HG03060 (cell line): Measurements from ENCODE around the gene NEDD4L.

Experiments used
- ATAC-seq: cut with Tn5 transposase; IDR thresholded peaks from one replicate; pipeline ENCODE4 v1.9.1; 2021; ENCODE audit warnings: low read depth, moderate number of reproducible peaks; ENCODE audit not compliant: unreplicated experiment

NEDD4L gene

DNA sequence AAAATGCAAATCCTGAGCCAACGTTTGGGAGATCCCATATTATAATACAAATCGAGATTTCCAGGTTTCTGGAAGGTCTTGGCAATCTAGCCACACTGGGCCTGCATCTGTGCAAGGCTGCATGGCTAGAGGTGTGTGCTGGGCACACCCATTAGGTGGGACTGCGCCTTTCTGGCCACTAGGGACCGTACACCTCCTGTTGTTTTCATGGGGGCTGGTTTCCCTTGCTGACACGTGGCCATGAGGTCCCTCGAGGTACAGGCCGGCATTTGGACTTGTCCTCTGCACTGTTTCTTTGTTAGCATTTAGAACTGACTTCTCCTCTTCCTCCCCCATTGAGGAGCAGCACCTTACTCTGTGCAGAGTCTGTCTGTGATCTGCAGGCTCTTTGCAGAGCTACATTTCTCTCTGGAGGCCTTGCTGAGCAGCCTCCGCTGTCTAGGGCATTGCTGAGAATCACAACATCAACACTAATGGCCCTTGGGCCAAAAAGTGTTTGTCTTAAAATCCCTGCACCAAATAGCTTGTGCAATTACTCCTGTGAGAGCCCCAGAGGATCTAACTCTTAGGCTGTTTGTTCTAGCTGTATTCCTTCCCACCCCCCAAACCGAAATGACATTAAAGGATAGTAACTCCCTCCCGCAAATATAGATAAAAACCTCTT, 131.2 kb downstream of the NEDD4L start:
- no peak for ATAC-seq

- no peak for ATAC-seq
These were observed 131.8 kb downstream of the NEDD4L start for GRCh38 chr18:58175786-58176176.

DNA sequence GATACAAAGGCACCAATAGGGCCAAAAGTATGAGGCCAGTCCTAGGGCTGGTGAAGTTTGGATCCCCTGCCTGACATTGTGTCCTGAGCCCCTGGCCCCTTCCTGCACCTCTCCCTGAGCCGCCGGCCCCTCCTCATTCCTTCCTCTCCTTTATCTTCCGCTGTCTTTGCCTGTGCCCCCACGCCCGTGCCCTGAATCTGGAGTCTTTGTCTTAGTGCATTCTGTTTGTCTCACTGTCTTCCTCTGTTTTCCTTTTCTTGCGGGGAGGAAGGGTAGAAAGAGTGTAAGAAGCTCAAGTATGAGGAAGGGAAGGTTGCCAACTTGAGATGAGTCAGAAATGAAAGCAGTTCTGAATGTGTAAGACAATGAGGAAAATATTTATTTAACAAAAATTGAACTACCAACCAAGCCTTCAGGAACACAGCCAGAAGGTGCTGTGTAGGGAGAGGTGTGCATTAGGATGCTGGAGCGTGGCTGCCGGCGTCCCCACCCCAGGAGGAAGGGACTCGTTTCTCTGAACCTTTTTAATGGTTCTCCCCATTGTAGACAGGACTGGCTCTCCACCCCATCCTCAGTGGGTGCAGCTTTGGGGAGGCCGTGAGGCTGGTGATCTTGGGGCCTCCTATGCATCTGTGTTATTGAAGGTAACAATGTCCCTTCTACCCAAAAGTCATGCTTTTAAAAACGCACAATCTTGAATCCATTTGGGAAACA, 133.1 kb downstream of the NEDD4L start:
- no peak for ATAC-seq

DNA sequence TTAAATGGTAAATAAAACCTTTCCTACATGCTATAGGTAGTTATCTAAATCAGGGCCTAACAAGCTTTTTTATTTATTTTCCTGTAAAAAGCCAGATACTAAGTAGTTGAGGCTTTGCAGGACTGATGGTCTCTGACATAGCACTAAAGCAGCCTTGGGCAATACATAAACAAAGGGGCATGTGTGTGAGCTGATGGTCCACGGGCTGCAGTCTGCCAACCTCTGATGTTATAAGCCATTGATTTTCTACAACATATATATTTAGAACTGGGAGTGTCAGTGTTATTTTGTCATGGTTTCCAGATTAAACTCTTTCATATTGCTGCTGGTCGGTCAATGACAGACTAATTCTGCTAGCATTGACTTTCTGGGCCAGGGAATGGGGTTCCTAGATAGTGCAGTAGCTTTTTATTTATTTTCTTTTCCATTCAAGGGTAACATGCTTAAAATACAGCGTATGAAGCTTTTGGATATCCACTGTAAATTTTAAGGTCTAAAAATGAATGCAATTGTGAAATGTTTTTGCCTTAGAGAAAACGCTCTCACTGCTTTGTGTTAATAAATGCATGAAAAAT, 134.0 kb downstream of the NEDD4L start:
- ATAC-seq = no peak

GRCh38 chr18:58178511-58178910, 134.5 kb downstream of the NEDD4L start:
- no peak for ATAC-seq

DNA sequence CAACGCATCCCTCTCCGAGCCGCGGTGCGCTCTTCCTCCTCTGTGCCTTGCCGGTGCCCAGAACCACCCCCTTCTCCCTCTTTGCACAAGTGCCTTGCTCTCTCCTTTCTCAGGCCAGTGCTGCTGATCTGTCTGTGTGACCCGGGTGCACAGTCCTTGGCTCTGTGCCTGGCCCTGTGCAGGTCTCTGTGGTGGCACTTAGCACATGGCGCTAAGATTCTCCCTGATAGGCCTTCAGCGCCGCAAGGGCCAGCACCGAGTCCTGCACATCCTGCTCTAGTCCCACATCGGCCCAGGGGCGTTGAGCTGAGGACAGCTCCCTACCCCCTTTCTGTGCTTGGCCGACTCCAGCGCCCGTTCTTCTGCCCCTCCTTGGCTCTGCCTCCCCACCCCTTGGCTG, 136.1 kb downstream of the NEDD4L start:
- no peak for ATAC-seq

- ATAC-seq = no peak
These were observed 136.8 kb downstream of the NEDD4L start for GRCh38 chr18:58180738-58181353.

DNA sequence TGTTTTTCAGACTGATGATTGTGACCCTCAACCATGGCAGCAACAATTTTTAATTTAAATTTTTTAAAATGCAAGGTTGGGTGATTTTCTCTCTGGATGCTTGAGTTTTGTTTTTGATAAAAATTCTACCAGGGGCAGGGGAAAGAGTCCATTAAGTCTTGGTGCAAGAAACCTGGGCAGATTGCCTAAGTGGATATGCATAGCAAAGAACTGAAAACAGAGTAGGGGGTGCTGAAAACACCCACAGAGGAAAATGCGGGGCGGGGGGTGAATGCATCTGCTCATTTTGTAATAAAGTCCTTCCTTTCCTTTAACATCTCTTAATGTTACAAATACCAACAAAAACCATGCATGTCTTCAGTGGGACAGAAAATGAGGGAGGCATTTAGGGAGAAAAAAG, 138.0 kb downstream of the NEDD4L start:
- ATAC-seq = no peak

DNA sequence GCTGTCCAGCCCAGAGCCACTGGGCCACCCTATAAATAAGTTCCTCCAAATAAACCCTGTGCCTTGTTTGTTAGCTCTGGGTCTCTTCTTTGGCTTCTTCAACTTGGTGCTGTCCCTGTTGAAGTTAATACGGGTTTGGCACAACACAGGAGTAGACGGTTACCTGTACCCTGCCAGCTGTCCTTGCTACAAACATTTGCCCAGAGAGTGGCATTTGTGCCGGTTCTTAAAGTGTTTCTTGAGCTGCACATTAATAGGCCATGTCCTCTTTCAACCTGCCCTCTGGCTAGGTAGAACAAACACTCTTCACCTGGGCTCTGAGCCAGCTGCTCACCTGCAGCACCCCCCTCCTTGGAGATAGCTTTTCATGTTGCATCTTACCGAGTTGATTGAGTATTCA, 139.2 kb downstream of the NEDD4L start:
- no peak for ATAC-seq

GRCh38 chr18:58186258-58186948, 142.4 kb downstream of the NEDD4L start:
- ATAC-seq = no peak

- ATAC-seq = no peak
These were observed 143.6 kb downstream of the NEDD4L start for GRCh38 chr18:58187674-58188073.

GRCh38 chr18:58188996-58189395, 145.0 kb downstream of the NEDD4L start:
- ATAC-seq = no peak

DNA sequence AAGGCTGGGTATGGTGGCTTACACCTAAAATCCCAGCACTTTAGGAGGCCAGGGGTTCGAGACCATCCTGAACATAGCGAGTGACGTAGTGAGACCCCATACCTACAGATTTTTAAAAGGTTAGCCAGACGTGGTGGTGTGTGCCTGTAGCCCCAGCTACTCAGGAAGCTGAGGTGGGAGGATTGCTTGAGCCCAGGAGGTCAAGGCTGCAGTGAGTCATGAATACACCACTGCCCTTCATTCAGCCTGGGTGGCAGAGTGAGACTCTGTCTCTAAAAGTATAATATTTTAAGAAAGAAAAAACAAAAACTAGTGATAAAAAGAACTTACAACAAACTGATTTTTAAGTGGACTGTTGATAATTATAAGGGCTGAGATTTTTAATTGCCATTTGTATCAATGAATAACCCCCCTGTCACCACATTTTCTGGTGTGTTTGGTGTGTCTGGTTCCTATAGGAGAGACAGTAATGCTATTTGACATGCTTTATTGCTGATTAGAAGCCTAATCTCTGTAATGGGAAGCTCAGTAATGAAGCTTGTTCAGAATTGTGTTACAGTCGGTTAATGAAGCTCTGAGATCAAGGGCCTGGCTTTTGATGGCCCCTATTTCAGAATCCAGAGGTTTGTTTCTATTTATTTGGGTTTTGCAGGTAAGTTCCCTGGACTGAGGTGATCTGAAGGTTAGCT, 147.0 kb downstream of the NEDD4L start:
- ATAC-seq = no peak

- ATAC-seq = no peak
These were observed 147.6 kb downstream of the NEDD4L start for GRCh38 chr18:58191626-58192025.

- no peak for ATAC-seq
These were observed 148.5 kb downstream of the NEDD4L start for GRCh38 chr18:58192519-58192918.

- no peak for ATAC-seq
These were observed 150.0 kb downstream of the NEDD4L start for GRCh38 chr18:58194028-58194427.

GRCh38 chr18:58195278-58195765, 151.3 kb downstream of the NEDD4L start:
- no peak for ATAC-seq

DNA sequence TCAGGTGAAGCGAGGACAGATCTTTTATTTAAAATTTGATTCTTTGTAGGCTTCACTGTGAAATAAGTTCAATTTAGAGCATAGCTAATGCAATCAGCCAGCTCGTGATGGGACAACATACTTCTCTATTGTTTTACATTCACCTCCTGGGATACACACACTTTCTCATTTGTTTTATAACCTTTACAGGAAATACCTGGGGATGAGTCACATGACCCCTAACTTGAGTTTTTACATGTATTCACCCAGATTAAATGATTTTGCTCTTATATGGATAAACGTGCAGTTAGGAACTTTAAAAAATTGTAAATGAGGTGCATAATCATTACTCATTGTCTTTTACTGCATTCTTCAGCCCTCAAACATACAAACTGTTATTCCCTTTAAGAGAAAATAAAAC, 152.1 kb downstream of the NEDD4L start:
- ATAC-seq = no peak

GRCh38 chr18:58196881-58197872, 153.2 kb downstream of the NEDD4L start:
- no peak for ATAC-seq
